ENCODE data around the gene HOXB6.
A peak's percentile ranks its signal among the peaks of the same experiment; 100 is the strongest.

HOXB6 gene

DNA sequence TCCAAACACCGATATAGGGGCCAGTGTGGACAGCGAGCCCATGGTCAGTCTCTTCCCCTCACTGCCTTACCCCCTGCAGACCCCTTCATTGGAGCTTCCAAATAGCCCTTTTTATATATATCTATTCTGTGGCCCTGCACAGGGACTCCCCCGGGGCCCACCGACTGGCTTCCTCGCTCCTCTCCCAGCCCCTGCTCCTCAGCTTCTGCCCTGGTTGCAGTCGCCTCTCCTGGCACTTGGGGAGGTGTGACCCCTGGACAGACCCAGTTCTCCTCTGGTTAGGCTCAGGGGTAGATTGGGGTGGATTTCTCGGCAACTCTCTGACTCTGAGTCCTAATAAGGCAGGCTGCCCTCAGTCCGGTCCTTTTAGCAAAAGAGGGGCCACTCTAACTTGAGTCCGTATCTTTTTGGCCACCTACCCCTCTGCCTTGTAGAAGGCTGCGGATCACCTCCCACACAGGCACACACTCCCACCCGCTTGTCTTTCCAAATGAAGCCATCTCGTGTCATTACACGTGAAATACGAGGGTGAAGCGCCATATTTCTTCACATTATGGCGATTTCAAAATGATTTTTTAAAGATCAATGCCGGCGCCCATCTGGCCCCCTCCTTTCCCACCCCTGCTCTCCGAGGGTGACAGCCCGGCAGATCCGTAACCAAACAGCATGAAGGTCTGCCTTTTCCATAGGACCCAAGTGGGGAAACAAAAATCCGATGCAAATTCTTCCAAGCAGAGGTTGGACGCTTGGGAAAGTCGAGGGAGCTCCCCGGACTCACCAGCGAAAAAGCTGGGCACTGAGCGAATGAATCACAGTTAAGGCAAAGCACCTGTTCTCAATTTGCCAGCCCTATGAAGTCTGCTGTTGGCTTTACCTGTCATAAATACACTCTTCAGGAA lies 23.1 kb upstream of the HOXB6 start:
- Mint-ChIP-seq H3K27ac (peak overlapping the region; percentile 99), H3K9me3 (no peaks in the 10 kb centered on the region), H3K4me1 (peaks cover 72% of the 10 kb centered on the region), H3K27me3 (ENCODE audit: low read depth, poor library complexity) (peaks cover 15% of the 10 kb centered on the region), H3K4me3 (peak overlapping the region; percentile 99), H3K36me3 (ENCODE audit: low read depth) (peaks cover 39% of the 10 kb centered on the region)
- DNase-seq: peak; percentile 32
- TF ChIP-seq, protein P1, sequence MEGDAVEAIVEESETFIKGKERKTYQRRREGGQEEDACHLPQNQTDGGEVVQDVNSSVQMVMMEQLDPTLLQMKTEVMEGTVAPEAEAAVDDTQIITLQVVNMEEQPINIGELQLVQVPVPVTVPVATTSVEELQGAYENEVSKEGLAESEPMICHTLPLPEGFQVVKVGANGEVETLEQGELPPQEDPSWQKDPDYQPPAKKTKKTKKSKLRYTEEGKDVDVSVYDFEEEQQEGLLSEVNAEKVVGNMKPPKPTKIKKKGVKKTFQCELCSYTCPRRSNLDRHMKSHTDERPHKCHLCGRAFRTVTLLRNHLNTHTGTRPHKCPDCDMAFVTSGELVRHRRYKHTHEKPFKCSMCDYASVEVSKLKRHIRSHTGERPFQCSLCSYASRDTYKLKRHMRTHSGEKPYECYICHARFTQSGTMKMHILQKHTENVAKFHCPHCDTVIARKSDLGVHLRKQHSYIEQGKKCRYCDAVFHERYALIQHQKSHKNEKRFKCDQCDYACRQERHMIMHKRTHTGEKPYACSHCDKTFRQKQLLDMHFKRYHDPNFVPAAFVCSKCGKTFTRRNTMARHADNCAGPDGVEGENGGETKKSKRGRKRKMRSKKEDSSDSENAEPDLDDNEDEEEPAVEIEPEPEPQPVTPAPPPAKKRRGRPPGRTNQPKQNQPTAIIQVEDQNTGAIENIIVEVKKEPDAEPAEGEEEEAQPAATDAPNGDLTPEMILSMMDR (IDR thresholded peaks at IDR 0.05): no peak

DNA sequence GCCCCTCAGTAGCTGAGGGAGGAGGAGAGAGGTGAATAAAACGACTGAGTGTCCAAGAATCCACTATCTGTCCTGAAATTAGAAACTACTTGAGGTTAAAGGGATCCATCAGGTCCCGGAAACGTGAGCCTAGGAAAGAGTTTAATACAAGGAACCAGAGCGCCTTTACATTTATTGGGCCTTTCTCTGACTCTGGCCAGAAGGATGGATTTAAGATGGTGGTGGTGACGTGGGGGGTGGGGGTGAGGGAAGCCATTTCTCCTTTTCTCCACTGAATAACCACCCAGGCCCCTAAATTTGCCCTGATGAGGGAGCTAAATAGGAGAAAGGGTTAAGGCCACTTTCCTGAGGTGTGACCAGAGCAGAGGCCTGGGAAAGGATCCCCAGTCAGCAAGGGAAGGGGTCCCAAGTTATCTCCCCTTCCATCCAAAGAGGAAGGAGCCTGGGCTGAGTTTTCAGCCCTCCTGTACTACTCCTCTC lies 22.4 kb upstream of the HOXB6 start:
- H3K4me1 Mint-ChIP-seq: peaks cover 72% of the 10 kb centered on the region
- peaks cover 46% of the 10 kb centered on the region for H3K36me3 Mint-ChIP-seq (ENCODE audit: low read depth)
- H3K27me3 Mint-ChIP-seq (ENCODE audit: low read depth, poor library complexity): peaks cover 18% of the 10 kb centered on the region
- peak overlapping the region; percentile 99 for H3K27ac Mint-ChIP-seq
- TF ChIP-seq, protein P1 (IDR thresholded peaks at IDR 0.05): no peak
- no peaks in the 10 kb centered on the region for H3K9me3 Mint-ChIP-seq
- DNase-seq: peak; percentile 25
- peak overlapping the region; percentile 99 for H3K4me3 Mint-ChIP-seq

DNA sequence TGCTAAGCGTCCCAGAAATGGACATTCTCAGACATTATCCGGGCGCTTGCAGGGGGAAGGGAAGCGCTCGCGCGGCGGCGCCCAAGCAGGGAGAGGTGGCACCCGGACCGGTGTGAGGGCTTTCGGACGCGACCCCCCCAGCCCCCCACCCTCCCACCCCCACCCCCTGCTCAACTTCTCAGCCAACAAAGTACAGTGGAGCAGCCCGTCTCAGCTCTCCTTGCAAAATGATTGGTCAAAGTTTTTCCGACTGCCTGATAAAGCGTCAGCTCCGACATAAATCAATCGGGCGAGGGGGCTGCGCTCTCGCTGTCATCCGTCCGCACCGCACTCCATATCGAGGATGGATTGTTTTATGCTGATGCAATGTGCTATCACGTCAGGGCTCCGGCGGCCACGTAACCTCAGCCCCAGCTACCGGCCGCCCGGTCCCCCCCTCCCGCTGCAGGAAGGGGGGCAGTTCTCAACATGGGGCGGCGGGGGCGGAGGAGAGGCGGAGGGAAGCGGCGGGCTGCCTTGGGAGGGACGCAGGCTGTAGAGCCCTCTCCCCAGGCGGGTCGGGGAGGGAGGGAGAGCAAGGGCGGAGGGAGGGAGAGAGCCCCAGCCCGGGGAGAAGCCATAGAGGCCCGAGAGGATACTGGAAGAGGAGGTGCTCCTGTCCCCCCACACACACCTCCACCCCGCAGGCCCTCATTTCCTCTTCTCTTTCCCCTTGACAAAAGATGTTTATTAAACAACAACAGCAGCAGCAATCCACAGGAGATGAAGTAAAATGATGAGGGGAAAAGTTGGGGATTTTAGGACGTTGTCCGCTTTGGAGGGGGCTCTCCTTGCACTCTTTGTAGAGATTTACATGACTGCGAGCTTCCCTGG lies 21.7 kb upstream of the HOXB6 start, which contains the start of gene HOXB9:
Gene HOXB9 (minus strand): TSS at position 114 of the 873 bp plus-strand sequence. CDS start 89 bp downstream, at position 25.
- Mint-ChIP-seq H3K4me3 (peak within 1 kb of the TSS; percentile 99), H3K27me3 (ENCODE audit: low read depth, poor library complexity) (peaks cover 21% of the 10 kb centered on the region), H3K4me1 (peaks cover 72% of the 10 kb centered on the region), H3K27ac (peak within 1 kb of the TSS; percentile 99), H3K9me3 (no peaks in the 10 kb centered on the region), H3K36me3 (ENCODE audit: low read depth) (peaks cover 53% of the 10 kb centered on the region)
- peak; percentile 90 for DNase-seq
- TF ChIP-seq, protein P1 (IDR thresholded peaks at IDR 0.05): no peak

DNA sequence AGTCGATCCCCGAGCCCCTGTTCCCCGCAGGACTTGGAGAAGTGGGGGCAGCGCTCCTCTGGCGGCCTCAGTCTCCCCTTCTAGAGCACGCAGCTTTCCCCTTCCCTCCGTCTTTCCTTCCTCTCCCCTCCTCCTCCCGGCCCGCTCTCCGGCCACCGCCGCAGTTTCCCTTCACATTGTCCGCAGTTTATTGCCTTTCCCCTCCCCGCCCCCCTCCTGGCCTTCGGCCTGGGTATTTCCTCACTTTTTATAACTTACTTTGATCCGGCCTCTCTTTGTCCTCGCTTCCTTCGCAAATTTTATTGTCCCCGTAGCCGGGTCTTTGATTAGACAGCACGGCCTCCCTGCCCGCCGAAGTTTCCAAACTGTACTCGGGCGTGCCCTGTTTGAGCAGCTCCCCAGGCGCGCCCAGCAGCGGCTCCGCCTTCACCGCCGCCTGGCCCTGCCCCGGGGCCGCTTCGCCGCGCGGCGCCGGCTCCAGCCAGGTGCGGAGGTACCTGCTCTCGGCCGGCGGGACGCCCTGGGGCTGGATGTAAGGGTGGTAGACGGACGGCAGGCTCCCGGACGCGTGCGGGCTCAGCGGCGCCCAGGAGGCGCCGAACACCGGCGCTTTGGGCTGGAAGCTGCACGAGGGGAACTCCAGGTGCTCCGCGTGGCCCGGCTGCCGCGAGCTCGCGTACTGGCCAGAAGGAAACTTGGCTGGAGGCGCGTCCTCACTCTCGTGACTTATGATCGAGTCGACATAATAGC lies 20.9 kb upstream of the HOXB6 start:
- peaks cover 61% of the 10 kb centered on the region for H3K36me3 Mint-ChIP-seq (ENCODE audit: low read depth)

More for the DNA sequence above, 20.9 kb upstream of the HOXB6 start:
- Mint-ChIP-seq H3K27ac (peak overlapping the region; percentile 99), H3K4me3 (peak overlapping the region; percentile 99), H3K9me3 (no peaks in the 10 kb centered on the region), H3K27me3 (ENCODE audit: low read depth, poor library complexity) (peaks cover 17% of the 10 kb centered on the region), H3K4me1 (peaks cover 72% of the 10 kb centered on the region)
- no peak for DNase-seq
- TF ChIP-seq, protein P1 (IDR thresholded peaks at IDR 0.05): no peak

Data from nephron progenitor cell (in vitro differentiated cells).